Gastrocnemius medialis (tissue), 4 donors: ENCODE results near the gene PRELP. TPM values are rescaled to one million over a fixed set of nuclear protein-coding genes. Genes with fewer than 3 reads are reported as not detected.

Source experiments
- ATAC-seq, 2 donors: fragments of 150-250 bp; one replicate each; pipeline ENCODE4 v1.9.1; 2016
- DNase-seq, 2 donors: peaks; one replicate each; pipeline ENCODE4 v3.0.0-alpha.2; 2019
- H3K27ac ChIP-seq, 4 donors: fragments of 200-600 bp; sonication (generic); 1 replicate in 1 of 4; 2 replicates in 3 of 4; pipeline ENCODE4 v1.5.1; 2016 to 2018; ENCODE audit warnings: mild to moderate bottlenecking in 2 of 4, moderate library complexity in 1 of 4
- H3K27me3 ChIP-seq, 3 donors: fragments of 200-600 bp; sonication (generic) in 2 of 3; 1 replicate in 1 of 3; 2 replicates in 2 of 3; pipeline versions ENCODE4 v1.5.1 to v1.6.0; 2016 to 2019; ENCODE audit warnings: mild to moderate bottlenecking in 1 of 3, moderate library complexity in 1 of 3
- H3K36me3 ChIP-seq, 2 donors: fragments of 200-600 bp; sonication (generic) in 1 of 2; one replicate each; pipeline ENCODE4 v1.5.1; 2017 to 2018
- H3K4me1 ChIP-seq, 2 donors: fragments of 200-600 bp; sonication (generic) in 1 of 2; one replicate each; pipeline ENCODE4 v1.5.1; 2016 to 2017; ENCODE audit warnings: mild to moderate bottlenecking in 2 of 2
- H3K4me3 ChIP-seq, 4 donors: fragments of 200-600 bp; sonication (generic) in 3 of 4; 1 replicate in 1 of 4; 2 replicates in 3 of 4; pipeline ENCODE4 v1.5.1; 2016 to 2019; ENCODE audit warnings: mild to moderate bottlenecking in 2 of 4
- H3K9me3 ChIP-seq, 3 donors: fragments of 200-600 bp; sonication (generic) in 2 of 3; 1 replicate in 1 of 3; 2 replicates in 2 of 3; pipeline ENCODE4 v1.5.1; 2016 to 2019
- POLR2A ChIP-seq, 2 donors: fragments of 450-650 bp; IDR thresholded peaks; one replicate each; pipeline ENCODE4 v1.6.1; 2017; ENCODE audit warnings: antibody characterized with exemption in 2 of 2, mild to moderate bottlenecking in 2 of 2, moderate library complexity in 2 of 2
- in situ Hi-C, 4 donors: fragments of 200-750 bp; cut with MboI; loops; one replicate each; pipeline versions ENCODE4 v1.15.0 to v1.8.0; 2017; ENCODE audit warnings: low sequenced_read_pairs in 4 of 4
- intact Hi-C: fragments of 100-400 bp; cut with DNase I; formaldehyde crosslinking; loops from one replicate; pipeline ENCODE4 v1.15.1; 2023; ENCODE audit warnings: low total_unique reads
- total RNA-seq, 4 donors: library from RNA; depleted of rRNA; stranded (reverse); fragments of >200 nt; gene quantifications; one replicate each; pipeline versions ENCODE4 v1.1.0 to v1.2.3, GENCODE V29; 2016
- TF ChIP-seq, protein P1 (sequence below), 5 experiments: fragments of 450-650 bp in 3 of 5; fragments of 200-600 bp in 2 of 5; sonication (generic) in 2 of 5; IDR thresholded peaks in 4 of 5; conservative IDR thresholded peaks in 1 of 5; 1 replicate in 4 of 5; 2 replicates in 1 of 5; pipeline ENCODE4 v1.5.1; 2016 to 2019; ENCODE audit warnings: antibody characterized with exemption in 5 of 5, mild to moderate bottlenecking in 3 of 5, moderate library complexity in 3 of 5

Gene PRELP
- total RNA-seq, 4 donors from 2014 or later: 12.2 to 32.6 (median 16.9) TPM

GRCh38 chr1:203521812-203522211 is 46.2 kb downstream of the PRELP start:
- DNase-seq: no peak

GRCh38 chr1:203522237-203522636 is 46.6 kb downstream of the PRELP start:
- intact Hi-C loops (loop anchor here (10.0 kb wide), 1 partner anchor 73 kb away; no protein-coding TSS in a partner anchor), in situ Hi-C loops (no loop called here)
- H3K4me3 ChIP-seq: no peak overlapping the region
- no peak for ATAC-seq
- peaks cover 0 to 7% of the 10 kb centered on the region in 2 donors for H3K4me1 ChIP-seq
- no peak overlapping the region for H3K27ac ChIP-seq
- DNase-seq: no peak
- TF ChIP-seq, protein P1, sequence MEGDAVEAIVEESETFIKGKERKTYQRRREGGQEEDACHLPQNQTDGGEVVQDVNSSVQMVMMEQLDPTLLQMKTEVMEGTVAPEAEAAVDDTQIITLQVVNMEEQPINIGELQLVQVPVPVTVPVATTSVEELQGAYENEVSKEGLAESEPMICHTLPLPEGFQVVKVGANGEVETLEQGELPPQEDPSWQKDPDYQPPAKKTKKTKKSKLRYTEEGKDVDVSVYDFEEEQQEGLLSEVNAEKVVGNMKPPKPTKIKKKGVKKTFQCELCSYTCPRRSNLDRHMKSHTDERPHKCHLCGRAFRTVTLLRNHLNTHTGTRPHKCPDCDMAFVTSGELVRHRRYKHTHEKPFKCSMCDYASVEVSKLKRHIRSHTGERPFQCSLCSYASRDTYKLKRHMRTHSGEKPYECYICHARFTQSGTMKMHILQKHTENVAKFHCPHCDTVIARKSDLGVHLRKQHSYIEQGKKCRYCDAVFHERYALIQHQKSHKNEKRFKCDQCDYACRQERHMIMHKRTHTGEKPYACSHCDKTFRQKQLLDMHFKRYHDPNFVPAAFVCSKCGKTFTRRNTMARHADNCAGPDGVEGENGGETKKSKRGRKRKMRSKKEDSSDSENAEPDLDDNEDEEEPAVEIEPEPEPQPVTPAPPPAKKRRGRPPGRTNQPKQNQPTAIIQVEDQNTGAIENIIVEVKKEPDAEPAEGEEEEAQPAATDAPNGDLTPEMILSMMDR (IDR thresholded peaks at IDR 0.05 in 4 of 5, conservative IDR thresholded peaks at IDR 0.05 in 1 of 5): no peak
- TF ChIP-seq POLR2A (IDR thresholded peaks at IDR 0.05): no peak
- H3K36me3 ChIP-seq: no peaks in the 10 kb centered on the region
- H3K27me3 ChIP-seq: no peaks in the 10 kb centered on the region
- H3K9me3 ChIP-seq: no peaks in the 10 kb centered on the region

More at GRCh38 chr1:203521812-203522211, 46.2 kb downstream of the PRELP start:
- Histone ChIP-seq H3K4me3 (no peak overlapping the region), H3K4me1 (peaks cover 0 to 7% of the 10 kb centered on the region in 2 donors), H3K27ac (no peak overlapping the region), H3K36me3 (no peaks in the 10 kb centered on the region), H3K27me3 (no peaks in the 10 kb centered on the region), H3K9me3 (no peaks in the 10 kb centered on the region)
- in situ Hi-C loops: no loop called here
- intact Hi-C loops: loop anchor here (10.0 kb wide), 1 partner anchor 73 kb away; no protein-coding TSS in a partner anchor
- ATAC-seq: no peak
- TF ChIP-seq POLR2A (IDR thresholded peaks at IDR 0.05): no peak
- TF ChIP-seq, protein P1 (IDR thresholded peaks at IDR 0.05 in 4 of 5, conservative IDR thresholded peaks at IDR 0.05 in 1 of 5): no peak

GRCh38 chr1:203523667-203524066 is 48.1 kb downstream of the PRELP start:
- Histone ChIP-seq H3K27ac (no peak overlapping the region), H3K36me3 (no peaks in the 10 kb centered on the region), H3K27me3 (no peaks in the 10 kb centered on the region), H3K4me1 (peaks cover 0 to 7% of the 10 kb centered on the region in 2 donors), H3K4me3 (no peak overlapping the region), H3K9me3 (no peaks in the 10 kb centered on the region)
- in situ Hi-C loops (no loop called here), intact Hi-C loops (loop anchor here (10.0 kb wide), 1 partner anchor 71 kb away; no protein-coding TSS in a partner anchor)
- TF ChIP-seq, protein P1 (IDR thresholded peaks at IDR 0.05 in 4 of 5, conservative IDR thresholded peaks at IDR 0.05 in 1 of 5): no peak
- no peak for TF ChIP-seq POLR2A (IDR thresholded peaks at IDR 0.05)
- DNase-seq (no peak), ATAC-seq (no peak)

GRCh38 chr1:203524152-203524551 is 48.5 kb downstream of the PRELP start:
- Histone ChIP-seq H3K4me1 (peaks cover 0 to 7% of the 10 kb centered on the region in 2 donors), H3K4me3 (no peak overlapping the region), H3K27me3 (no peaks in the 10 kb centered on the region), H3K27ac (no peak overlapping the region), H3K9me3 (no peaks in the 10 kb centered on the region), H3K36me3 (no peaks in the 10 kb centered on the region)
- intact Hi-C loops: loop anchor here (10.0 kb wide), 1 partner anchor 71 kb away; no protein-coding TSS in a partner anchor
- no peak for DNase-seq
- TF ChIP-seq POLR2A (IDR thresholded peaks at IDR 0.05): no peak
- TF ChIP-seq, protein P1 (IDR thresholded peaks at IDR 0.05 in 4 of 5, conservative IDR thresholded peaks at IDR 0.05 in 1 of 5): no peak
- ATAC-seq: peak in 1 of 2 donors; percentile 40
- in situ Hi-C loops: no loop called here

DNA sequence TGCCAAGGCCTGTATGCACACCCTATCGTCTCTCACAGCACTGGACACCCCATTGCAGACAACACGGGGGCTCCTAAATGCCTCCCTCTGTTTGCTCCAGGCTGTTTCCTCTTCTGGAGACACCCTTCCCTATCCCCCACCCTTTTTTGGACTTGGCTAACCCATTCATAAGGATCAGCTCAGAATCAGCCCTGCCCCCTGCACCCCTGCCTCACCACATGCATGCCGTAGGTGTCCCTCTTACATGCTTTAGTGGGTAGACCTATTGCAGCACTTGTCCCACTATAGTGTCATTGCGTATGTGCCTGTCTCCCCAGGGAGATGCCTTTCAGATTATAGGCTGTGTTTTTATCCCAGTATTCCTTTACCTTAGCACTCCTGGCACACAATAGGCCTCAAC is 49.2 kb downstream of the PRELP start:
- in situ Hi-C loops (no loop called here), intact Hi-C loops (loop anchor here (10.0 kb wide), 1 partner anchor 70 kb away; no protein-coding TSS in a partner anchor)
- ATAC-seq (no peak), DNase-seq (no peak)
- no peaks in the 10 kb centered on the region for H3K27me3 ChIP-seq
- TF ChIP-seq POLR2A (IDR thresholded peaks at IDR 0.05): no peak
- TF ChIP-seq, protein P1 (IDR thresholded peaks at IDR 0.05 in 4 of 5, conservative IDR thresholded peaks at IDR 0.05 in 1 of 5): no peak
- H3K27ac ChIP-seq: no peak overlapping the region
- peaks cover 0 to 7% of the 10 kb centered on the region in 2 donors for H3K4me1 ChIP-seq
- no peaks in the 10 kb centered on the region for H3K36me3 ChIP-seq
- H3K4me3 ChIP-seq: no peak overlapping the region
- H3K9me3 ChIP-seq: no peaks in the 10 kb centered on the region
